IMR-90 (cell line): ENCODE results near the gene KIF3A. TPM values are rescaled to one million over a fixed set of nuclear protein-coding genes. Genes with fewer than 3 reads are reported as not detected.

Experiments
- ATAC-seq: fragments of 200-7000 bp; cut with Tn5 transposase; 2 replicates; pipeline ENCODE4 v1.9.1; 2020; ENCODE audit warnings: low read depth, mild to moderate bottlenecking, moderate library complexity
- BruUV-seq: library from RNA; stranded (reverse); fragments of 400-500 nt; replicated peaks from 2 replicates; lab custom pipeline; 2021; lab: Mats Ljungman, UMichigan
- CTCF ChIA-PET: fragments of 300-600 bp; formaldehyde crosslinking; extraction: SDS; loops from one replicate; lab custom pipeline; 2021; ENCODE audit warnings: antibody characterized with exemption; lab: Yijun Ruan, JAX
- POLR2A ChIA-PET: fragments of 300-600 bp; sonication (Branson Sonifier 250); formaldehyde crosslinking; loops from one replicate; lab custom pipeline; 2022; ENCODE audit warnings: antibody characterized with exemption; ENCODE audit not compliant: unreplicated experiment; lab: Charles Lee
- DNase-seq: peaks from one replicate; pipeline ENCODE4 v3.0.0; 2013
- H2AFZ ChIP-seq: replicated peaks from 2 replicates; pipeline ENCODE3; 2013; ENCODE audit warnings: low read length, mild to moderate bottlenecking; ENCODE audit not compliant: poor library complexity
- H2AK5ac ChIP-seq: 2 replicates; pipeline ENCODE4 v1.6.1; 2013; ENCODE audit warnings: low read depth, low read length, inconsistent platforms
- H2AK9ac ChIP-seq: replicated peaks from 2 replicates; pipeline ENCODE3; 2013; ENCODE audit warnings: mild to moderate bottlenecking, low read depth, low read length, moderate library complexity; ENCODE audit not compliant: poor library complexity
- H2BK120ac ChIP-seq: 2 replicates; pipeline ENCODE4 v1.6.1; 2013; ENCODE audit warnings: low read depth, low read length, inconsistent platforms
- H2BK15ac ChIP-seq: 3 replicates; pipeline ENCODE4 v1.6.1; 2013; ENCODE audit warnings: low read depth, low read length, inconsistent platforms
- H2BK20ac ChIP-seq: 2 replicates; pipeline ENCODE4 v1.6.1; 2013; ENCODE audit warnings: low read depth, mild to moderate bottlenecking, inconsistent platforms, low read length, moderate library complexity
- H2BK5ac ChIP-seq: 2 replicates; pipeline ENCODE4 v1.6.1; 2013; ENCODE audit warnings: mild to moderate bottlenecking, low read depth, low read length, inconsistent platforms; ENCODE audit not compliant: poor library complexity, severe bottlenecking
- H3K14ac ChIP-seq: replicated peaks from 2 replicates; pipeline ENCODE4 v1.6.1; 2013; ENCODE audit warnings: low read depth, low read length, inconsistent platforms
- H3K18ac ChIP-seq: 2 replicates; pipeline ENCODE4 v1.6.1; 2013; ENCODE audit warnings: low read depth, low read length, control low read depth
- H3K23ac ChIP-seq: 2 replicates; pipeline ENCODE4 v1.6.1; 2013; ENCODE audit warnings: low read depth, low read length, inconsistent platforms
- H3K27ac ChIP-seq: 2 replicates; pipeline ENCODE4 v1.5.1; 2013; ENCODE audit warnings: mild to moderate bottlenecking, control low read depth, low read length; ENCODE audit not compliant: insufficient read depth
- H3K27me3 ChIP-seq: 2 replicates; pipeline ENCODE4 v1.6.1; 2013; ENCODE audit warnings: low read length; ENCODE audit not compliant: control insufficient read depth, insufficient read depth
- H3K36me3 ChIP-seq: 2 replicates; pipeline ENCODE4 v1.6.1; 2013; ENCODE audit warnings: low read length, mixed read lengths; ENCODE audit not compliant: control insufficient read depth, insufficient read depth
- H3K4ac ChIP-seq: 2 replicates; pipeline ENCODE4 v1.6.1; 2013; ENCODE audit warnings: low read depth, low read length, inconsistent platforms
- H3K4me1 ChIP-seq: 2 replicates; pipeline ENCODE4 v1.6.1; 2013; ENCODE audit warnings: low read length, mixed read lengths; ENCODE audit not compliant: control insufficient read depth, insufficient read depth
- H3K4me2 ChIP-seq: 2 replicates; pipeline ENCODE4 v1.6.1; 2013; ENCODE audit warnings: low read depth, mild to moderate bottlenecking, control low read depth, low read length, moderate library complexity
- H3K4me3 ChIP-seq: 2 replicates; pipeline ENCODE4 v1.5.1; 2013; ENCODE audit warnings: low read depth, mild to moderate bottlenecking, control low read depth, low read length, moderate library complexity; ENCODE audit not compliant: insufficient read depth
- H3K56ac ChIP-seq: 2 replicates; pipeline ENCODE4 v1.6.1; 2013; ENCODE audit warnings: low read length, inconsistent platforms; ENCODE audit not compliant: insufficient read depth; ENCODE audit errors: extremely low read depth
- H3K79me1 ChIP-seq, 2 experiments: 2 replicates each; pipeline ENCODE4 v1.6.1; 2013; ENCODE audit warnings: low read length in 2 of 2, inconsistent platforms in 1 of 2, low read depth in 1 of 2
- H3K9ac ChIP-seq: 2 replicates; pipeline ENCODE4 v1.6.1; 2013; ENCODE audit warnings: low read depth, low read length, control low read depth
- H3K9me1 ChIP-seq: 2 replicates; pipeline ENCODE4 v1.6.1; 2013; ENCODE audit warnings: low read length, inconsistent platforms; ENCODE audit not compliant: insufficient read depth
- H3K9me3 ChIP-seq: 2 replicates; pipeline ENCODE4 v1.6.1; 2013; ENCODE audit warnings: low read length; ENCODE audit not compliant: control insufficient read depth, insufficient read depth
- H4K20me1 ChIP-seq: 2 replicates; pipeline ENCODE4 v1.6.1; 2013; ENCODE audit warnings: low read length, inconsistent platforms; ENCODE audit not compliant: insufficient read depth
- H4K5ac ChIP-seq: 2 replicates; pipeline ENCODE4 v1.6.1; 2013; ENCODE audit warnings: mild to moderate bottlenecking, low read depth, low read length, control low read depth
- H4K8ac ChIP-seq, 2 experiments: 2 replicates each; pipeline ENCODE4 v1.6.1; 2013; ENCODE audit warnings: low read depth in 2 of 2, low read length in 2 of 2, control low read depth in 1 of 2, inconsistent platforms in 1 of 2
- H4K91ac ChIP-seq: 2 replicates; pipeline ENCODE4 v1.6.1; 2013; ENCODE audit warnings: low read depth, low read length, inconsistent platforms; ENCODE audit not compliant: insufficient read depth
- FOS ChIP-seq: fragments of 150-350 bp; IDR thresholded peaks from 2 replicates; pipeline ENCODE4 v1.6.1; 2016; ENCODE audit warnings: low read depth, low read length
- MXI1 ChIP-seq: IDR thresholded peaks from 2 replicates; pipeline ENCODE4 v1.6.1; 2012; ENCODE audit warnings: low read depth, mild to moderate bottlenecking, low read length, moderate library complexity, borderline replicate concordance
- POLR2A ChIP-seq: IDR thresholded peaks from 2 replicates; pipeline ENCODE4 v1.6.1; 2012; ENCODE audit warnings: mild to moderate bottlenecking, low read depth, low read length
- RCOR1 ChIP-seq: IDR thresholded peaks from 2 replicates; pipeline ENCODE4 v1.6.1; 2012; ENCODE audit warnings: mild to moderate bottlenecking, low read length, improper control_type of control experiment; ENCODE audit not compliant: insufficient replicate concordance
- SMC3 ChIP-seq: fragments of 150-350 bp; IDR thresholded peaks from 2 replicates; pipeline ENCODE4 v1.6.1; 2016; ENCODE audit warnings: low read depth, mild to moderate bottlenecking, antibody characterized with exemption, low read length, moderate library complexity
- WGBS, 2 experiments: methylation state at CpG; one replicate each; pipeline versions ENCODE4 v1.1.5 to v1.1.7; 2013; ENCODE audit warnings: missing lambda C conversion rate in 2 of 2; ENCODE audit not compliant: insufficient read length in 1 of 2; ENCODE audit errors: extremely low coverage in 2 of 2; 5-methylcytosine and 5-hydroxymethylcytosine counted together
- dilution Hi-C: fragments of 300-500 bp; cut with HindIII; formaldehyde crosslinking; loops from one replicate; pipeline ENCODE4 v1.14.3; 2018; ENCODE audit warnings: low sequenced_read_pairs; ENCODE audit not compliant: unreplicated experiment
- in situ Hi-C: fragments of 300-500 bp; cut with MboI; formaldehyde crosslinking; loops from 3 replicates; pipeline ENCODE4 v1.14.3; 2019; ENCODE audit warnings: low sequenced_read_pairs, inconsistent platforms, mixed read lengths
- intact Hi-C: fragments of 100-400 bp; cut with micrococcal nuclease; formaldehyde crosslinking; loops from 2 replicates; pipeline ENCODE4 v1.10.0; 2022
- polyA plus RNA-seq, 3 experiments: library from polyadenylated mRNA; depleted of rRNA; stranded (reverse); fragments of >200 nt; gene quantifications; 2 replicates each; pipeline ENCODE4 v1.2.3, GENCODE V29; 2012; ENCODE audit warnings: low replicate concordance in 1 of 3
- total RNA-seq: library from RNA; depleted of rRNA; stranded (reverse); fragments of >200 nt; gene quantifications from 2 replicates; pipeline ENCODE4 v1.2.3, GENCODE V29; 2012

KIF3A gene
- total and polyA plus RNA-seq, 2 of the 4 experiments (the other 2 are of a cell fraction) = 4.3 to 4.5 TPM

DNA sequence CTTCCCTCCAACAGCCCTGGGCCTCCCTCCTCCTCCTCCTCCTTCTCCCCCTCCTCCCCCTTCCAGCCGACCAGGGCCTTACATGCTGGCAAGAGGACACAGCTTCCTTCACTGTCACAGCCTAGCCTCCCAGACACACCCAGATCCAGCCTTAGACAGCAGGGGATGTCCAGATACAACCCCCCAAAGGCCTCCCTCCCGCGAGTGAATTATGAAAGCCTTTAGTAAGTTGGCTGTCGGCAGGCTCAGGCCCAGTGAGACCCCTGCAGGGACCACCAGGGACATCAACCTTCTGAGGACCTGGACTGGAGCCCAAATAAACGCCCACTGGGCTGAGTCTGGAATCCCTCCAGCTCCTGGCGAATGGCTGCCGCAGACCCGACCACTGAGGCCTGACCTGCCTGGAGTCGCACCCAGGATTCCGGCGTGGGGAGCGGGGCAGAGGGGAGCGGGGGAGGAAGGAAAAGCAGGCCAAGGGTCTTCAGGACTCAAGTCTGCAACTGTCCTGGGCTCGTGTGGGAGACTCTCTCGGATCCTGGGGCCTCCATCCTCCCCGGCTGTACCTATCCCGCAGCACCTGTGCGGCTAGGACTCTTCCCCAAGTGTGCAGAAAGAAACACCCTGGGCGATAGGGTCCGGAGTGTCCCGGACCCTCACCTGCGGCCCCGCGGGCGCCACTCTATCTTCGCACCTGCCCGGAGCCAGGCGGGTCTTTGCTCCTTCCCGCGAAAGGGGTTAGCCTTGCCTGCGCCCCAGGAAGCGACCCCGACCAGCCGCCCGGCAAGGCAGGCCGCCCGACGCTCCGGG, 39.0 kb upstream of the KIF3A start (continued):
- TF ChIP-seq POLR2A (no peak), MXI1 (no peak), FOS (no peak)

GRCh38 chr5:132775476-132775961, 38.2 kb upstream of the KIF3A start:
- ATAC-seq (no peak), DNase-seq (no peak)
- H3K4me1 ChIP-seq = peaks cover 19% of the 10 kb centered on the region
- H4K91ac ChIP-seq = no peak overlapping the region
- no peak overlapping the region for H4K8ac ChIP-seq
- H3K4me3 ChIP-seq = no peak overlapping the region
- H3K23ac ChIP-seq = 0 out of 2 replicates have a peak overlapping the region, but pooled peaks have one; percentile 29
- H4K20me1 ChIP-seq = peaks cover 47% of the 10 kb centered on the region
- H2BK15ac ChIP-seq = no peak overlapping the region
- H2AFZ ChIP-seq = no peak overlapping the region
- no peak overlapping the region for H3K27ac ChIP-seq
- H2BK20ac ChIP-seq = no peak overlapping the region
- H3K27me3 ChIP-seq = no peaks in the 10 kb centered on the region
- H3K18ac ChIP-seq = no peak overlapping the region
- TF ChIP-seq SMC3 (no peak), RCOR1 (no peak)
- no peak overlapping the region for H2AK9ac ChIP-seq
- no peak overlapping the region; the same call in 1 of the 2 replicates for H3K4ac ChIP-seq
- POLR2A ChIA-PET = interaction anchor here (1.0 kb wide), 1 partner anchor 209 kb away, joined by 3 read pairs; no protein-coding TSS in a partner anchor
- in situ Hi-C loops (no loop called here), dilution Hi-C loops (no loop called here), intact Hi-C loops (no loop called here)
- no peaks in the 10 kb centered on the region for H3K36me3 ChIP-seq
- no peak overlapping the region for H2AK5ac ChIP-seq
- peaks cover 27 to 70% of the 10 kb centered on the region in 2 experiments for H3K79me1 ChIP-seq
- H4K5ac ChIP-seq = no peak overlapping the region
- BruUV-seq = no TSS peak
- peaks cover 43% of the 10 kb centered on the region for H3K9me1 ChIP-seq
- CTCF ChIA-PET = interaction anchor here (0.6 to 1.9 kb wide), 2 partner anchors 9 to 38 kb away, joined by 4 read pairs; no protein-coding TSS in a partner anchor
- no peak overlapping the region for H2BK120ac ChIP-seq
- no peak overlapping the region for H3K9ac ChIP-seq
- H3K9me3 ChIP-seq = no peaks in the 10 kb centered on the region
- H3K56ac ChIP-seq = no peak overlapping the region
- 38% methylated on average over 1 of the region's 7 CpGs; no CpG with 5 or more reads in 1 of the 2 experiments for WGBS, 2 experiments
- H3K4me2 ChIP-seq = peak overlapping the region; percentile 43
- H2BK5ac ChIP-seq = no peak overlapping the region
- no peak overlapping the region for H3K14ac ChIP-seq
